MM.1S (cell line): ENCODE measurements around the gene DPP6.

Source experiments
- DNase-seq: peaks from one replicate; pipeline ENCODE4 v3.0.0-alpha.2; 2015
- H2AFZ ChIP-seq: fragments of 300-600 bp; sonication (generic); 2 replicates; pipeline ENCODE4 v1.6.0; 2016; ENCODE audit warnings: antibody characterized with exemption, low read length
- H3F3A ChIP-seq: fragments of 300-600 bp; sonication (generic); 2 replicates; pipeline ENCODE4 v1.6.1; 2016; ENCODE audit warnings: mild to moderate bottlenecking, antibody characterized with exemption, low read length, moderate library complexity, mixed read lengths; ENCODE audit not compliant: insufficient read depth
- H3K27ac ChIP-seq: fragments of 300-600 bp; sonication (generic); 2 replicates; pipeline ENCODE4 v1.5.1; 2016; ENCODE audit warnings: mild to moderate bottlenecking, low read length
- H3K27me3 ChIP-seq: fragments of 300-600 bp; sonication (generic); replicated peaks from 2 replicates; pipeline ENCODE4 v1.6.0; 2016; ENCODE audit warnings: low read length; ENCODE audit not compliant: insufficient read depth
- H3K36me3 ChIP-seq: fragments of 300-600 bp; sonication (generic); replicated peaks from 2 replicates; pipeline ENCODE4 v1.6.1; 2016; ENCODE audit warnings: mild to moderate bottlenecking, low read length, mixed read lengths; ENCODE audit not compliant: insufficient read depth
- H3K4me1 ChIP-seq: fragments of 300-600 bp; sonication (generic); 2 replicates; pipeline ENCODE4 v1.6.1; 2016; ENCODE audit warnings: low read length, mixed read lengths
- H3K4me2 ChIP-seq: fragments of 300-600 bp; sonication (generic); 2 replicates; pipeline ENCODE4 v1.6.0; 2016; ENCODE audit warnings: low read depth, low read length
- H3K4me3 ChIP-seq: fragments of 300-600 bp; sonication (generic); 2 replicates; pipeline ENCODE4 v1.5.1; 2016; ENCODE audit warnings: low read length, mixed read lengths
- H3K79me2 ChIP-seq: fragments of 300-600 bp; sonication (generic); 2 replicates; pipeline ENCODE4 v1.6.1; 2016; ENCODE audit warnings: mixed run types, low read length, mixed read lengths
- H3K9ac ChIP-seq: fragments of 300-600 bp; sonication (generic); 2 replicates; pipeline ENCODE4 v1.6.1; 2016; ENCODE audit warnings: low read length, mixed read lengths
- H3K9me2 ChIP-seq: fragments of 300-600 bp; sonication (generic); replicated peaks from 2 replicates; pipeline ENCODE4 v1.6.1; 2016; ENCODE audit warnings: mild to moderate bottlenecking, low read length, mixed read lengths; ENCODE audit not compliant: insufficient read depth
- H3K9me3 ChIP-seq: fragments of 300-600 bp; sonication (generic); replicated peaks from 2 replicates; pipeline ENCODE4 v1.6.1; 2016; ENCODE audit warnings: mild to moderate bottlenecking, low read length, mixed read lengths; ENCODE audit not compliant: insufficient read depth
- H4K20me1 ChIP-seq: fragments of 300-600 bp; sonication (generic); 2 replicates; pipeline ENCODE4 v1.6.1; 2016; ENCODE audit warnings: mild to moderate bottlenecking, low read length, moderate library complexity, mixed read lengths; ENCODE audit not compliant: insufficient read depth
- EZH2 ChIP-seq: fragments of 300-600 bp; sonication (generic); optimal IDR thresholded peaks from 2 replicates; pipeline ENCODE3; 2017; ENCODE audit warnings: low read depth, mild to moderate bottlenecking, antibody characterized with exemption, low read length, mixed read lengths
- EZH2phosphoT487 ChIP-seq: fragments of 300-600 bp; sonication (generic); IDR thresholded peaks from 2 replicates; pipeline ENCODE4 v1.6.1; 2018; ENCODE audit warnings: antibody characterized with exemption, low read length
- TF ChIP-seq, protein P1 (sequence below): fragments of 300-600 bp; sonication (generic); IDR thresholded peaks from 2 replicates; pipeline ENCODE4 v1.5.1; 2016; ENCODE audit warnings: antibody characterized with exemption, low read length, mixed read lengths

Gene DPP6

DNA sequence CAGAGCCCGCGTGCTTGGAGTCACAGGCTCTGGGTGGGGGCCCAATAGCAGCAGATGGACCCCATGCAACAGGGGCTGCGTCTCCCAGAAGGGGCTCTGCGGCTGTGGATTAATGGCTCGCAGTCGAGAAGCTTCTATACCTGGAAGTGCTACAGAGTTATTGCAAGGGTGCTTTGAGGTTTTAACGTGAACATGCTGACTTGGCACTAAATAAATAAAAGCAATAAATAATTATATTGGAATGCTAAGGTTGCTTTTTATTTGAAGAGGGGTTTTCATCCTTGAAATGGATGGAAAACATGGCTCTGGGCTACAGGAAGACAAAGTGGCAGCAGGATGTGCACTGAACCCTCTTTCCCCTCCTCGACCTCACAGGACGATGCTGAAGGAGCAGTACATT is 828.3 kb downstream of the DPP6 start:
- Histone ChIP-seq H3K36me3 (no peaks in the 10 kb centered on the region), H3K27me3 (peaks cover 5% of the 10 kb centered on the region; the same call in 1 of the 2 replicates), H3K27ac (no peak overlapping the region), H3K9me3 (no peaks in the 10 kb centered on the region), H4K20me1 (no peaks in the 10 kb centered on the region), H3K79me2 (no peaks in the 10 kb centered on the region), H3K9ac (no peak overlapping the region), H3K4me3 (no peak overlapping the region), H2AFZ (no peak overlapping the region), H3K4me2 (no peak overlapping the region), H3K9me2 (no peaks in the 10 kb centered on the region), H3F3A (no peaks in the 10 kb centered on the region), H3K4me1 (no peaks in the 10 kb centered on the region)
- TF ChIP-seq, protein P1, sequence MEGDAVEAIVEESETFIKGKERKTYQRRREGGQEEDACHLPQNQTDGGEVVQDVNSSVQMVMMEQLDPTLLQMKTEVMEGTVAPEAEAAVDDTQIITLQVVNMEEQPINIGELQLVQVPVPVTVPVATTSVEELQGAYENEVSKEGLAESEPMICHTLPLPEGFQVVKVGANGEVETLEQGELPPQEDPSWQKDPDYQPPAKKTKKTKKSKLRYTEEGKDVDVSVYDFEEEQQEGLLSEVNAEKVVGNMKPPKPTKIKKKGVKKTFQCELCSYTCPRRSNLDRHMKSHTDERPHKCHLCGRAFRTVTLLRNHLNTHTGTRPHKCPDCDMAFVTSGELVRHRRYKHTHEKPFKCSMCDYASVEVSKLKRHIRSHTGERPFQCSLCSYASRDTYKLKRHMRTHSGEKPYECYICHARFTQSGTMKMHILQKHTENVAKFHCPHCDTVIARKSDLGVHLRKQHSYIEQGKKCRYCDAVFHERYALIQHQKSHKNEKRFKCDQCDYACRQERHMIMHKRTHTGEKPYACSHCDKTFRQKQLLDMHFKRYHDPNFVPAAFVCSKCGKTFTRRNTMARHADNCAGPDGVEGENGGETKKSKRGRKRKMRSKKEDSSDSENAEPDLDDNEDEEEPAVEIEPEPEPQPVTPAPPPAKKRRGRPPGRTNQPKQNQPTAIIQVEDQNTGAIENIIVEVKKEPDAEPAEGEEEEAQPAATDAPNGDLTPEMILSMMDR, result no peak
- TF ChIP-seq EZH2 (no peak), EZH2phosphoT487 (no peak)
- DNase-seq, result no peak

DNA sequence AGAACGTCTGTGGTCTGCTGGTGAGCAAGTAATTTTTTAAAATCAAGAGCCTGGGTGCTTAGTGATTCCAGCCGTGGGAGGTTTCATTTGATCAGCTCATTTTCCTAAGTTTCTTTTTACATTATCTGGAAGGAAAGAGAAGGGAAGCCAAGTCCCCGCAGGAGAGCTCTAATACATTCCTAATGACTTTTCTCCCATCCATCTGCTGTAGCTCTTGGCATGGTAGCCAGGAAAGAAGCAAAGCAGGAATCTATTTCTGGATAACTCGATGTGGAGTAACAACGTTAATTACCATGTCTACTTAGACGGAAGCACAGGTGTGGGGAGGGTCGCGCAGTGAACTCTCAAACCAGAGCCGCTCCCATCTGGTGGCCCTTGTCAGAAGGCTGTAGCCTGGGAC is 828.8 kb downstream of the DPP6 start:
- TF ChIP-seq EZH2phosphoT487 (no peak), EZH2 (no peak)
- TF ChIP-seq, protein P1, result no peak
- Histone ChIP-seq H3K9me2 (no peaks in the 10 kb centered on the region), H3F3A (no peaks in the 10 kb centered on the region), H3K27me3 (peaks cover 8% of the 10 kb centered on the region; the same call in 1 of the 2 replicates), H3K27ac (no peak overlapping the region), H3K4me2 (no peak overlapping the region), H3K79me2 (no peaks in the 10 kb centered on the region), H3K4me1 (no peaks in the 10 kb centered on the region), H4K20me1 (no peaks in the 10 kb centered on the region), H3K9me3 (no peaks in the 10 kb centered on the region), H3K4me3 (no peak overlapping the region), H2AFZ (no peak overlapping the region), H3K9ac (no peak overlapping the region), H3K36me3 (no peaks in the 10 kb centered on the region)
- DNase-seq, result no peak

DNA sequence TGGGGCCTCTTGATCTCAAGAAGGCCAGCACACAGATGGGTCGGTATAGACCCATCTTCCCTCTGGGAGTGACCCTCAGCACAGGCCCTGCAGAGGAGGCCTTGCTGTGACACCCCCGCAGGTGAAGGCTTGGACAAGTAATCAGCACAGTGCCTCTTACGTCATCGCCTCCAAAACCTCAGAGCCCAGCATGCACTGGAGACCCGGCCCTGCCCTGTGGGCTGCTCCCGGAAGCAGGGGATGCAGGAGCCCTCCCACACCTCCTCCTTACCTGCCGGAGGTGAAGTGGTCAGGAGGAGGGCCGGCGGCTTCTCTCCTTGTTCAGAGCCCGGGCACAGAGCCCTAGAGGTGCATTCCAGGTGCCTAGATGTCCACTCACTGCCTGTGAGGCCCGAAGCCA is 829.3 kb downstream of the DPP6 start:
- Histone ChIP-seq H3K27ac (no peak overlapping the region), H3K9me3 (no peaks in the 10 kb centered on the region), H3F3A (no peaks in the 10 kb centered on the region), H4K20me1 (no peaks in the 10 kb centered on the region), H3K4me1 (no peaks in the 10 kb centered on the region), H3K4me2 (no peak overlapping the region), H3K9ac (no peak overlapping the region), H2AFZ (no peak overlapping the region), H3K4me3 (no peak overlapping the region), H3K9me2 (no peaks in the 10 kb centered on the region), H3K27me3 (peaks cover 12% of the 10 kb centered on the region; the same call in 1 of the 2 replicates), H3K79me2 (no peaks in the 10 kb centered on the region), H3K36me3 (no peaks in the 10 kb centered on the region)
- no peak for DNase-seq
- no peak for TF ChIP-seq EZH2phosphoT487

DNA sequence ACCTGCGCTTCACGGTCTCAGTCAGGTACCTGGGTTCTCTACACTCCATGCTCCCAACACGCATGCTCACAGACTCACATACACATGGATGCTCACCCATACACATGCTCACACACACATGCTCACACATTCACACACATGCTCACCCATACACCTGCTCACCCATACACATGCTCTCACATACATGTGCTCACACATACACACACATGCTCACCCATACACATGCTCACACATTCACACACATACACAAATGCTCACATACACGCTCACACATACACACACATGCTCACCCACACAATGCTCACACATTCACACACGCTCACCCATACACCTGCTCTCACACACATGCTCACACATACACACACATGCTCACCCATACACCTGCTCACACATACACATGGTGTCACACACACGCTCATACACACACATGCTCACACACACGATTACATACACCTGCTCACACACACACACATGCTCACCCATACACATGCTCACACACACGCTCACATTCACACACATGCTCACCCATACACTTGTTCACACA is 830.8 kb downstream of the DPP6 start:
- H3K9me3 ChIP-seq, result no peaks in the 10 kb centered on the region
- H3K4me2 ChIP-seq, result no peak overlapping the region
- peaks cover 21% of the 10 kb centered on the region; the same call in 1 of the 2 replicates for H3K27me3 ChIP-seq
- H3K27ac ChIP-seq, result no peak overlapping the region
- no peaks in the 10 kb centered on the region for H3K9me2 ChIP-seq
- no peak overlapping the region for H2AFZ ChIP-seq
- TF ChIP-seq EZH2 (no peak), EZH2phosphoT487 (no peak)
- no peak overlapping the region for H3K4me3 ChIP-seq
- H4K20me1 ChIP-seq, result no peaks in the 10 kb centered on the region
- no peaks in the 10 kb centered on the region for H3K4me1 ChIP-seq
- no peaks in the 10 kb centered on the region for H3K36me3 ChIP-seq
- H3K79me2 ChIP-seq, result no peaks in the 10 kb centered on the region
- DNase-seq, result no peak
- H3F3A ChIP-seq, result no peaks in the 10 kb centered on the region
- no peak overlapping the region for H3K9ac ChIP-seq
